ENCODE results near the gene CENPT.

DNA sequence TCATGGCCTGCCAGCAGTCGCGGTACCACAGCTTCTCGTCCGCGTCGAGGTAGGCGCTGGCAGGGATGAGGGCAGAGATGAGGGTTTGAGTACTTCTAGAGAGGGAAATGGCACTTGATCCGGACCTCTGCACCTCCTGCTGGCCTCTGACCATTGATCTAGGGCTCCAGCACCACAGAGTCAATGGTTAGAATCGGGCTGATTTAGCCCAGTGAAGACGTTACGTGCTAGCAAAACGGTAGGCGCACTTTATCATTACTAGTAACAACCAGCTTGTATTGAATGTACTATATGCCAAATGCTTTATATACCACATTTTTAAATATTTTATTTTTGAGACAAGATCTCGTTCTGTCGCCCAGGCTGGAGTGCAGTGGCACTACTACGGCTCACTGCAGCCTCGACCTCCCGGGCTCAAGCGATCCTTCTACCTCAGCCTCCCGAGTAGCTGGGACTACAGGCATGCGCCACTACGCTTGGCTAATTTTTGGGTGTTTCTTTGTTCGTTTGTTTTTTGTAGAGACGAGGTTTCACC is 40.3 kb downstream of the CENPT start:
- TF ChIP-seq POLR2AphosphoS5 (IDR thresholded peaks at IDR 0.05) (no peak), POLR2A (IDR thresholded peaks at IDR 0.05) (no peak)
- TF ChIP-seq, protein P1, sequence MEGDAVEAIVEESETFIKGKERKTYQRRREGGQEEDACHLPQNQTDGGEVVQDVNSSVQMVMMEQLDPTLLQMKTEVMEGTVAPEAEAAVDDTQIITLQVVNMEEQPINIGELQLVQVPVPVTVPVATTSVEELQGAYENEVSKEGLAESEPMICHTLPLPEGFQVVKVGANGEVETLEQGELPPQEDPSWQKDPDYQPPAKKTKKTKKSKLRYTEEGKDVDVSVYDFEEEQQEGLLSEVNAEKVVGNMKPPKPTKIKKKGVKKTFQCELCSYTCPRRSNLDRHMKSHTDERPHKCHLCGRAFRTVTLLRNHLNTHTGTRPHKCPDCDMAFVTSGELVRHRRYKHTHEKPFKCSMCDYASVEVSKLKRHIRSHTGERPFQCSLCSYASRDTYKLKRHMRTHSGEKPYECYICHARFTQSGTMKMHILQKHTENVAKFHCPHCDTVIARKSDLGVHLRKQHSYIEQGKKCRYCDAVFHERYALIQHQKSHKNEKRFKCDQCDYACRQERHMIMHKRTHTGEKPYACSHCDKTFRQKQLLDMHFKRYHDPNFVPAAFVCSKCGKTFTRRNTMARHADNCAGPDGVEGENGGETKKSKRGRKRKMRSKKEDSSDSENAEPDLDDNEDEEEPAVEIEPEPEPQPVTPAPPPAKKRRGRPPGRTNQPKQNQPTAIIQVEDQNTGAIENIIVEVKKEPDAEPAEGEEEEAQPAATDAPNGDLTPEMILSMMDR (IDR thresholded peaks at IDR 0.05), result peak in 1 of 6 experiments; percentile 43

All from upper lobe of left lung (tissue), 4 donors.